ENCODE measurements around the gene EXOG.

- no peak for TF ChIP-seq EZH2 (IDR thresholded peaks at IDR 0.05; ENCODE audit: borderline replicate concordance, insufficient read depth, low read depth, low read length, poor library complexity, severe bottlenecking)
- TF ChIP-seq CTCF (IDR thresholded peaks at IDR 0.05) = no peak
Observed at GRCh38 chr3:38545550-38545949, 49.4 kb downstream of the EXOG start.

All from B cell (primary cell).